Forelimb muscle (tissue), 1 donor: ENCODE results near the gene ZNF786. TPM values are rescaled to one million over a fixed set of nuclear protein-coding genes. Genes with fewer than 3 reads are reported as not detected.
"Not testable (repeated sequence)": the region's sequence is repeated elsewhere in the genome, so short reads cannot be mapped to it uniquely, and the experiment has no call there.

ENCODE experiments used
- DNase-seq: peaks from one replicate; pipeline ENCODE4 v3.0.0-alpha.2; 2013; ENCODE audit warnings: low read depth
- polyA plus RNA-seq: library from polyadenylated mRNA; unstranded; fragments of 120-200 nt; gene quantifications from one replicate; pipeline ENCODE4 v1.2.1, GENCODE V29; 2013; ENCODE audit not compliant: insufficient read length

Gene ZNF786
- polyA plus RNA-seq, 1 donor, result 3.9 TPM

DNA sequence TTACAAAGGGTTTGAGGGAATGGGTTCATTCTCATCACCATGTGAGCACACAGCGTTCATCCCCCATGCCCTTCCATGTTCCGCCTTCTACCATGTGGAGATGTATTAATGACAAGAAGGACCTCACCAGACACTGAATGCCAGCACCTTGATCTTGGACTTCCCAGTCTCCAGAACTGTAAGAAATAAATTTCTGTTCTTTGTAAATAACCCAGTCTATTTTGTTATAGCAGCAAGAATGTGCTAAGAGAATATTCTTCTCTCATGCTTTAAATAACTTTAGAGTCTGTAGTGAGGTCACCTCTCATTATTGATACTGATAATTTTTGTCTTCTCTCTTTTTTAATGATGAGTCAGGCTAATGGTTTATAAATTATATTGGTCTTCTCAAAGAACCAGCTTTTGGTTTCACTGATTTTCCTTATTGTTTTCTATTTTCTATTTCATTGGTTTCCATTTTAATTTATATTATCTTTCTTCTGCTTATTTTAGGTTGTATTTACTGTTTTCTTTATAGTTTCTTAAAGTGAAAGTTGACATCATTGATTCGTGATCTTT, 59.1 kb downstream of the ZNF786 start:
- no peak for DNase-seq

DNA sequence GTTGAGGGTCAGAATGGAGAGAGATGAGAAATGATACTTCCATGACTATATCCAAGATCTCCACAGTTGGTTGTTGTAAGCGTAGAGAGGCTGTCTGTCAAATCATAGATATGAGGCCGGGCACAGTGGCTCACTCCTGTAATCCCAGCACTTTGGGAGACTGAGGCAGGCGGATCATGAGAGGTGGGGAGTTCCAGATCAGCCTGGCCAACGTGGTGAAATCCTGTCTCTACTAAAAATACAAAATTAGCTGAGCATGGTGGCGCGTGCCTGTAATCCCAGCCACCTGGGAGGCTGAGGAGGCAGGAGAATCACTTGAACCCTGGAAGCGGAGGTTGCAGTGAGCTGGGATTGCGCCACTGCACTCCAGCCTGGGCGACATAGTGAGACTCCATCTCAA, 60.1 kb downstream of the ZNF786 start:
- DNase-seq, result not testable (repeated sequence)

DNA sequence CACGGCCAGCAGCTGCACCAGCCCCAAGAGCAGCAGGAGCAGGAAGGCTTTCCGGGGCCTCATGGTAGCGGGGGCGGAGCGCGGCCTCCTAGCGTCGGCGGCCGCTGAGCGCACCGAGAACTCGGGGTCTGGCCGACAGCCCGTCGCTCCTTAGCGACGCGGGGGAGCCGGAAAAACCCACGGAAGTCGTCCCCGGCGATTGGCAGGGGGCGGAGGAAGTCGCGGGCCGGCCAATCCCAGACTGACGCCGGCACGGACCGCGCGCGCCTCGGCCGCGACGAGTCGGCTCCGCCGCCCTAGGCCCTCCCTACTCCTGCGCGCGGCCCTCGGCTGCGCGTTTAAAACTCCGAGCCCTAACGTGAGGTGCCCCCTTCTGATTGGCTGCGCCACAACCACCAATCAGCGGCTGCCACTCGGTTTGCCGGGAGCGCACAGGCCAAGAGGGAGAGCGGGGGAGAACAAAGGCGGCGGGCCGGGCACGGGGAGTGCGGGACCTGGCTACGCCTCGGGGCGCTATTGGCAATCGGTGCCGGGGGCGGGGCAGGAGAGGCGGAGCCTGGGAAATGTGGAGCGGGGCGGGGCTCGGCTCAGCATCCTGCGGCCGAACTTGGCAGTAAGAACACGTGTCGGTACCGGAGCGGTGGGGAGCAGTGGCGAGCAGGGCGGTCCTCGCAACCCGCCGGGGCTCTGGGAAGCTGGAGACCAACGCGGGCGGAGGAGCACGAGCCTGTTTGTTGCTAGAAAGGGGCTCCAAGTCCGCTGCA, 62.0 kb downstream of the ZNF786 start, which contains the start of gene PDIA4:
Gene PDIA4 (minus strand): TSS at position 160 of the 764 bp plus-strand sequence. CDS start 97 bp downstream, at position 63.
- peak; percentile 95 for DNase-seq

DNA sequence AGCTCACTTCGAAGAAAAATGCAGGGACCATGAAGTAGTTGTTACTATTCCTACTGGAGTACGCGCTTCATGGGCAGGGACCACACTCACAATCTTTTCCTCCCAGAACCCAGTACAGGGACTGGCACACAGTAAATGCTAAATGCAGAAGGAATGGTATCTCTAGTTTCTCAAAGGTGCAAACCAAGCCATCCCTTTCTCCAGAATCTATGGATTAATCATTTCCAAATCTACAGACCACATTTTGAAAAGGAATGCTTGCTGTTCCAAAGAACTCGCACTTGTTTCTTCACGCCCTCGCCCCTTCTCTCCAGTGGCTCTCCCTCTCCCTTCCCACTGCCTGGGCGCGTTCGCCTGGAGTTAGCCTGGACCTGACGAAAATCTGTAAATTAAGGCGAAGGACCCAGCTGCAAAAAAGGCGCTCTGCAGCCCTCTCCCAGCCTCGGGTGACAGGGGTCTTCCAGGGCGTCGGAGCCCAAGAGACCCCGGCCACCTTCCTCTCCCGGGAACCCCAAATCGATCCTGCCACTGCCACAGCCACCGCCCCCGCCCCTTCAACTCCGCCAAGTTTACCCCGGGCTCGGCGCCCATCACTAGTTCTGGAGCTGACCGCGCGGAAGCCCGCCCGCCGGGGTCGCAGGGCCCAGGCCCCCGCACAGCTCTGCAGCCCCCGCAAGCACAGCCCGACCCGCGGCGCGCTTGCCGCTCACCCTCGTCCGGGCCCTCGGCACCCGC, 62.7 kb downstream of the ZNF786 start:
- DNase-seq, result no peak

DNA sequence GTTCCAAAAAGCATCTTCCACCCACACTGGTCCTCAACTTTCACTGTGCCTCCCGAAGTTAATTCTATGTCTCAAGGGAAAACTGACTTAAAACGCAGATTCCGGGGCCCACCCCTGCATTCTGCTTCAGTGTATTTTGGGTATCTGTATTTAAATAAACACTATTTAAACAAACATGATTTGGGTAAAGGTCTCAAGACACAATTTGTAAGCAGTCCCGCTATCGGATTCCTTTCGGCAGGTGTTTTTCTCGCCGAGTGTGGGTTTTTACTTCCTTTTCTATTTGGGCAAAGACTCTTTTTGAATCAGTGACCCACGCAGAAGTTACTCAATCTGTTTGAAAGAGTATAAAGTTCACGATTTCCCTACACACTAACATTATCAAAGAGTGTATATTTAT, 63.5 kb downstream of the ZNF786 start:
- no peak for DNase-seq

DNA sequence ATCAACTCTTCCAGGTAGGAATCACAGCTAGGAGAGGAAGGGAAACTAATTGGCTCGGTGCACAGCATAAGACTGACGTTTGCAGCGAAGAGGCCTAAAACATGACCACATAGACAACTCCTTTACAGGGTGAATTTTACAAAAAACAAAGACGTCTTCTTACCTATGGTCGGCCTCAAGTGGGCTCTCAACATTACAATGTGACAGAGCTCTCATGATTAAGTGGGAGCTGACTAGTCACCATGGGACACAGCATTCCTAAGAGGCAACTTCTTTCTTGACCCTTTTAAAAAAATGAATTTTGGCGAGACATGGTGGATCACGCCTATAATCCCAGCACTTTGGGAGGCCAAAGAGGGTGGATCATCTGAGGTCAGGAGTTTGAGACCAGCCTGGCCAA, 66.9 kb downstream of the ZNF786 start:
- DNase-seq, result no peak

DNA sequence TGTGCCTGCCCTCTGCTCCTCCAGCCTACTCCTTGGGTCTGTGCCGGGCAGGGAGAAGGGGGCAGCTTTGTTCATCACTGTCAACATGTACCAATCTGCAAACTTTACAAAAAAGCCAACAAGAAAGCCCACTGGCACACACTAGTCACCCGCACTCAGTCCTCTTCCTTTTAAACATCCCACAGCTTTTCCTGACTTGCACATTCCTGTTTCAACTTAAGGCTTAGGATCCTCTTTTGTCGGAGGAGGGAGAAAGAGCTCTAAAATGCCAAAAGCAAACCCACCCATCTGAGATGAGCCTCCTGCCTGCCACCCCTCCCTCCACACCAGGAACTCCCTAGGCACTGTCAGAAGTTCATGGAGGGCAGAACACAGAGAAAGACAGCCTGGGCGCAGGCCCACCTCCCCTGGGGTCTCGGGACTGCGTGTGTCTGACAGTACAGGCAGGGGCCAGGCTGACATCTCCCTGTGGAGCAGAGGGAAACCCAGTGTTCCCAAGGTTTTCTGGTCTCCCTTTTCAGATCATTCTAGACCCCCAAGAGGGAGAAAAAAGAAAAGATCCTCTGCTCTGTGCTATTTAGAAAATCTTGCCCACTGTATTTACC, 67.7 kb downstream of the ZNF786 start:
- no peak for DNase-seq

DNA sequence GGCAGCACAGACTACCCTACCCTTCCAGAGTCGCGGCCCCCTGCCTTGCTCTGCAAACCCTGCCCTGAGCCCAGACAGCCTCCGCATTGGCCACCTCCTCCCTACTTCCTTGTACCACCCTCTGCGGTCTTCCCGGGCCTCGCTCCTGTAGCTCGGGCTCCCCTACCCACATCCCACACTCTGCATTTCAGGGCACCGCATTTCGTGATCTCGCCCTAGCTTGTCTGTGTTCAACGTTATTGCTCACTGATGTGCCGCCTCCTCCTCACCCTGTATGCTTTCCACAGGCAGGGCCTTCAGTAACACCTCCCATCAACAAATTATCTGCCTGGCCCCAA, 68.8 kb downstream of the ZNF786 start:
- DNase-seq, result no peak

DNA sequence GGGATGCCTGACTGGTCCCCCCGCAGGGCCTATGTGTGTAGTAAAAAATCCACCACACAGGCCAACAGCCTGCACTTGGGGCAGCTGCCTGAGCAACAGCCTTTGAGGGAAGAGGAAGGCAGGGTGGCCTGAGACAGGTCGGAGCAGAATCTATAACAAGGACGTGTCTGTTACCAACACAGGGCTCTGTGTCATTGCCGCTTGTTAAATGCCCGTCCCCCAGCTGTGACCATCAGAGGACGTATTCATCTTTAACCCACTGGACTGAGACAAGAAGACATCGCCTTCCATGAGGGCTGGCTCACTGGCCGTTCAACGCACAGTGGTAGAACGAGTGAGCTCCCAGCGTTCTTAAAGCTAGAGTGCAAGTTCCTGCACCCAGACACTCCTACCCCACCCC, 70.0 kb downstream of the ZNF786 start:
- no peak for DNase-seq

Other genes with a start within 250 kb of the ZNF786 start
- 20.1 TPM for gene EZH2, start 206.4 kb downstream of the ZNF786 start, polyA plus RNA-seq
- 52.7 TPM for gene PDIA4, start 62.2 kb downstream of the ZNF786 start, polyA plus RNA-seq
- 3.0 TPM for gene ZNF425, start 35.6 kb upstream of the ZNF786 start, polyA plus RNA-seq
- gene ZNF398, start 56.7 kb upstream of the ZNF786 start, polyA plus RNA-seq, result 7.4 TPM
- 18.4 TPM for gene ZNF282, start 104.8 kb upstream of the ZNF786 start, polyA plus RNA-seq
- gene ZNF212, start 148.9 kb upstream of the ZNF786 start, polyA plus RNA-seq, result 10.1 TPM
- gene ZNF783, start 171.5 kb upstream of the ZNF786 start, polyA plus RNA-seq, result 14.0 TPM